ENCODE measurements around the gene CRISPLD2. TPM values are rescaled to one million over a fixed set of nuclear protein-coding genes. Genes with fewer than 3 reads are reported as not detected.

CRISPLD2 gene
- total RNA-seq, 4 donors from 2014 or later, result 174 to 411 (median 219) TPM

DNA sequence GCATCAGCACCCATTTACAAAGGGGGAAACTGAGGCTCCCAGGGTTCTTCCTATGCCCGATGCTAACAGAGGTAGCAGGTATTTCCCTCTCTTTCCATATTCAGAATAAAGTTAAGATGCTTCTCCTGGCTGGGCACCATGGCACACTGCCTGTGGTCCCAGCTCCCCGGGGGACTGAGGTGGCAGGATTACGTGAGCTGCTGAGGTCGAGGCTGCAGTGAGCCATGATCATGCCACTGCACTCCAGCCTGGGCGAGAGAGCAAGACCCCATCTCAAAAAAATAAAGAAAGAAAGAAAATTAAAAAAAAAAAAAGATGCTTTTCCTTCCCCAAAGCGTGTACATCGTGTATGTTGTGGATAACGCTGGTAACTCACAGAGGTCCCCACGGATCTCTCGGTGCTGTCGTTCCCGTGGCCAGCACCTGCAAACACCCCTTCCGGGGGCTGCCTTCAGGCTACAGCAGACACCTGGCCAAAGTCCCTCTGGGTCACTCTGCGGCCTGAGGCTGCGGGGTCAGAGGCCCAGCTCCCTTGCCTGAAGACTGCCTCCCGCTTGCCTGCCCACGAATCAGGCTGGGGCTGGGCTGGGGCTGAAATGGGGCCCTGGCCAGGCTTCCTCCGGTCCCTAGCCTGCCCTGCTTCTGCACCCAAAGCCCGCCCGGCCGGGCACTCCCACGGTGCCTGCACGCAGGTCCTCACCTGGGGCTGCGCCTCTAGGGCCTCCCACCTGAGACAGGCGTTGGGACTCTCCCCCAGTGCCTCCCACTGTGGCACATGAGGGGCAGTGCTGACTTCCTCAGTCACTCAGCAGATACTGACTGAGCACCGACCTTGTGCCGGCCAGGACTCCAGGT, 128.4 kb downstream of the CRISPLD2 start:
- Histone ChIP-seq H3K36me3 (no peaks in the 10 kb centered on the region), H3K4me3 (no peak overlapping the region), H3K27me3 (no peaks in the 10 kb centered on the region), H3K27ac (no peak overlapping the region), H3K9me3 (no peaks in the 10 kb centered on the region), H3K4me1 (peaks cover 0 to 16% (median 5%) of the 10 kb centered on the region in 3 donors)
- 80 to 85% methylated on average over 6 to 10 of the region's 27 CpGs for WGBS, 2 donors (ENCODE audit: low coverage in 1 of 2)
- TF ChIP-seq POLR2A (IDR thresholded peaks at IDR 0.05) (no peak), EP300 (IDR thresholded peaks at IDR 0.05) (no peak), CTCF (IDR thresholded peaks at IDR 0.05) (no peak), POLR2AphosphoS5 (IDR thresholded peaks at IDR 0.05) (no peak)
- ATAC-seq, result no peak

DNA sequence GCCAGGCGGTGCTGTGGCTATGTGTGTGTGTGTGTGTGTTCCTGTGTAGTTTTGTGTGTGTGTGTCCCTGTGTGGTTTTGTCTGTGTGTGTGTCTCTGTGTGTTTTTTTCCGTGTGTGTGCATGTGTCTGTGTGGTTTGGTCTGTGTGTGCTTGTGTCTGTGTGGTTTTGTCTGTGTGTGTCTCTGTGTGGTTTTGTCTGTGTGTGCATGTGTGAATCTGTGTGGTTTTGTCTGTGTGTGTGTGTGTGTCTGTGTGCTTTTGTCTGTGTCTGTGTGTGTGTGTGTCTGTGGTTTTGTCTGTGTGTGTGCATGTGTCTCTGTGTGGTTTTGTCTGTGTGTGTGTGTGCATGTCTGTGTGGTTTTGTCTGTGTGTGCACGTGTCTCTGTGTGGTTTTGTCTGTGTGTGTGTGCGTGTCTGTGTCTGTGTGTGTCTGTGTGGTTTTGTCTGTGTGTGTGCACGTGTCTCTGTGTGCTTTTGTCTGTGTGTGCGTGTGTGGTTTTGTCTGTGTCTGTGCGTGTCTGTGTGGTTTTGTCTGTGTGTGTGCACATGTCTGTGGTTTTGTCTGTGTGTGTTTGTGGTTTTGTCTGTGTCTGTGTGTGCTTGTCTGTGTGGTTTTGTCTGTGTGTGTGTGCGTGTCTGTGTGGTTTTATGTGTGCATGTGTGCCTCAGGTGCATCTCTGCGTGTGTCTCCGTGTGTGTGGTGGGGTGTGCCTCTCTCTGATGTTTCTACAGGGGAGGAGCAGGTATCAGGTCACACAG, 129.2 kb downstream of the CRISPLD2 start:
- Histone ChIP-seq H3K27me3 (no peaks in the 10 kb centered on the region), H3K27ac (no peak overlapping the region), H3K36me3 (no peaks in the 10 kb centered on the region), H3K4me3 (no peak overlapping the region), H3K9me3 (no peaks in the 10 kb centered on the region), H3K4me1 (peaks cover 0 to 24% (median 5%) of the 10 kb centered on the region in 3 donors)
- ATAC-seq, result no peak
- 49 to 68% methylated on average over 3 to 7 of the region's 10 CpGs for WGBS, 2 donors (ENCODE audit: low coverage in 1 of 2)
- TF ChIP-seq POLR2AphosphoS5 (IDR thresholded peaks at IDR 0.05), result no peak
- no peak for TF ChIP-seq POLR2A (IDR thresholded peaks at IDR 0.05)
- no peak for TF ChIP-seq EP300 (IDR thresholded peaks at IDR 0.05)
- TF ChIP-seq CTCF (IDR thresholded peaks at IDR 0.05), result no peak

GRCh38 chr16:84949772-84950436, 130.1 kb downstream of the CRISPLD2 start:
- 77 to 83% methylated on average over 4 to 8 of the region's 10 CpGs for WGBS, 2 donors (ENCODE audit: low coverage in 1 of 2)
- H3K4me3 ChIP-seq, result no peak overlapping the region
- no peaks in the 10 kb centered on the region for H3K36me3 ChIP-seq
- TF ChIP-seq POLR2AphosphoS5 (IDR thresholded peaks at IDR 0.05) (no peak), EP300 (IDR thresholded peaks at IDR 0.05) (no peak), POLR2A (IDR thresholded peaks at IDR 0.05) (no peak), CTCF (IDR thresholded peaks at IDR 0.05) (no peak)
- no peak overlapping the region for H3K27ac ChIP-seq
- no peak for ATAC-seq
- H3K27me3 ChIP-seq, result no peaks in the 10 kb centered on the region
- H3K9me3 ChIP-seq, result no peaks in the 10 kb centered on the region
- H3K4me1 ChIP-seq, result peaks cover 0 to 24% (median 5%) of the 10 kb centered on the region in 3 donors

DNA sequence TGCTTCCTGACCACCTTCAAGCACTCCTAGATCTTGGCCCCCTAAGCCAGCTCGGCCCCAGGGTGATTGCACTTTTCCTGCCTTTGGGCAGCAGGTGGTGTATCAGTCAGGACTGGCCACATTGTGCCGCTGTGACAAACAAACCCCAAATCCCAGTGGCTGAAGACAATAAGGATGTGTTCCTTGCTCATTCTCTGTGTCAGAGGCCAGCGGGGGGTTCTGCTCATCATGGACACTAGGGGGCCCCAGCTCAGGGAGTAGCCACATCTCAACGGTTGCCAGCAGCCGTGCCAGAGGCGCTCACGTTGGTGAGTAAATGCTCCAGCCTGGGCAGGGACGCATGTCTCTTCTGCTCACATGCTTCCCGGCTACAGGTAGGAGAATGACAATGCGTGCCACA, 131.1 kb downstream of the CRISPLD2 start:
- Histone ChIP-seq H3K36me3 (no peaks in the 10 kb centered on the region), H3K9me3 (no peaks in the 10 kb centered on the region), H3K4me3 (no peak overlapping the region), H3K27ac (no peak overlapping the region), H3K27me3 (no peaks in the 10 kb centered on the region), H3K4me1 (peaks cover 0 to 24% (median 5%) of the 10 kb centered on the region in 3 donors)
- WGBS, 2 donors (ENCODE audit: low coverage in 1 of 2), result 77 to 80% methylated on average over 1 to 7 of the region's 10 CpGs
- no peak for ATAC-seq
- TF ChIP-seq POLR2A (IDR thresholded peaks at IDR 0.05) (no peak), POLR2AphosphoS5 (IDR thresholded peaks at IDR 0.05) (no peak), CTCF (IDR thresholded peaks at IDR 0.05) (no peak), EP300 (IDR thresholded peaks at IDR 0.05) (no peak)
